Astrocyte (in vitro differentiated cells and primary cell): ENCODE measurements around the gene SEPTIN3.

Source experiments
- CTCF ChIP-seq: IDR thresholded peaks from 2 replicates; pipeline ENCODE4 v1.5.1; 2011; ENCODE audit warnings: low read depth, mild to moderate bottlenecking, inconsistent platforms, low read length, moderate library complexity; ENCODE audit not compliant: insufficient read depth
- EZH2 ChIP-seq: IDR thresholded peaks from 2 replicates; pipeline ENCODE4 v1.6.1; 2012; ENCODE audit warnings: mild to moderate bottlenecking, low read length, inconsistent platforms; ENCODE audit not compliant: insufficient read depth

- no peak for TF ChIP-seq EZH2
- no peak for TF ChIP-seq CTCF
Measured at GRCh38 chr22:41989246-41989645, 20.0 kb downstream of the SEPTIN3 start.
